GM06990 (cell line): Measurements from ENCODE around the gene ARHGAP42.

Experiments
- DNase-seq: peaks from one replicate; pipeline ENCODE4 v3.0.0-alpha.2; 2011; ENCODE audit not compliant: insufficient read length; ENCODE audit errors: extremely low read depth
- H3K27me3 ChIP-seq: replicated peaks from 2 replicates; pipeline ENCODE4 v1.6.0; 2011; ENCODE audit warnings: low read length; ENCODE audit not compliant: control insufficient read depth, insufficient read depth
- H3K36me3 ChIP-seq: 2 replicates; pipeline ENCODE4 v1.5.1; 2011; ENCODE audit warnings: low read length; ENCODE audit not compliant: control insufficient read depth, insufficient read depth
- H3K4me3 ChIP-seq: replicated peaks from 2 replicates; pipeline ENCODE4 v1.5.1; 2011; ENCODE audit warnings: low read depth, mild to moderate bottlenecking, control low read depth, low read length
- CTCF ChIP-seq: IDR thresholded peaks from 2 replicates; pipeline ENCODE4 v1.5.1; 2011; ENCODE audit warnings: low read length, control low read depth, mild to moderate bottlenecking, inconsistent platforms; ENCODE audit not compliant: insufficient read depth, poor library complexity, severe bottlenecking

Gene ARHGAP42

GRCh38 chr11:101030015-101030414 is 342.9 kb downstream of the ARHGAP42 start:
- no peak for DNase-seq
- no peak for TF ChIP-seq CTCF
- H3K36me3 ChIP-seq = no peaks in the 10 kb centered on the region
- H3K27me3 ChIP-seq = no peaks in the 10 kb centered on the region
- H3K4me3 ChIP-seq = no peak overlapping the region

- no peaks in the 10 kb centered on the region for H3K27me3 ChIP-seq
- TF ChIP-seq CTCF = no peak
- no peaks in the 10 kb centered on the region for H3K36me3 ChIP-seq
- DNase-seq = no peak
- H3K4me3 ChIP-seq = no peak overlapping the region
These were observed 343.6 kb downstream of the ARHGAP42 start for GRCh38 chr11:101030692-101031091.

- Histone ChIP-seq H3K36me3 (no peaks in the 10 kb centered on the region), H3K4me3 (no peak overlapping the region), H3K27me3 (no peaks in the 10 kb centered on the region)
- DNase-seq = no peak
- no peak for TF ChIP-seq CTCF
These were observed 344.6 kb downstream of the ARHGAP42 start for GRCh38 chr11:101031713-101032112.

GRCh38 chr11:101032991-101033390 is 345.9 kb downstream of the ARHGAP42 start:
- no peak for TF ChIP-seq CTCF

GRCh38 chr11:101034076-101034475 is 347.0 kb downstream of the ARHGAP42 start:
- H3K4me3 ChIP-seq = no peak overlapping the region
- no peak for DNase-seq
- H3K27me3 ChIP-seq = no peaks in the 10 kb centered on the region
- no peaks in the 10 kb centered on the region for H3K36me3 ChIP-seq
- TF ChIP-seq CTCF = no peak

More at GRCh38 chr11:101032991-101033390, 345.9 kb downstream of the ARHGAP42 start:
- DNase-seq = no peak
- Histone ChIP-seq H3K27me3 (no peaks in the 10 kb centered on the region), H3K4me3 (no peak overlapping the region), H3K36me3 (no peaks in the 10 kb centered on the region)

- TF ChIP-seq CTCF = no peak
- Histone ChIP-seq H3K4me3 (no peak overlapping the region), H3K27me3 (no peaks in the 10 kb centered on the region), H3K36me3 (no peaks in the 10 kb centered on the region)
- DNase-seq = no peak
These were observed 348.8 kb downstream of the ARHGAP42 start for GRCh38 chr11:101035872-101036271.
